Suprapubic skin (tissue), 3 donors: ENCODE data around the gene WIF1.

Experiments used
- POLR2A ChIP-seq, 2 donors: fragments of 450-650 bp; IDR thresholded peaks; one replicate each; pipeline ENCODE4 v1.6.1; 2017; ENCODE audit warnings: antibody characterized with exemption in 2 of 2, mild to moderate bottlenecking in 2 of 2, moderate library complexity in 2 of 2
- TF ChIP-seq, protein P1 (sequence below), 2 donors: fragments of 200-600 bp in 1 of 2; fragments of 450-650 bp in 1 of 2; sonication (generic) in 1 of 2; IDR thresholded peaks; one replicate each; pipeline ENCODE4 v1.5.1; 2016 to 2019; ENCODE audit warnings: antibody characterized with exemption in 2 of 2, mild to moderate bottlenecking in 1 of 2, moderate library complexity in 1 of 2

DNA sequence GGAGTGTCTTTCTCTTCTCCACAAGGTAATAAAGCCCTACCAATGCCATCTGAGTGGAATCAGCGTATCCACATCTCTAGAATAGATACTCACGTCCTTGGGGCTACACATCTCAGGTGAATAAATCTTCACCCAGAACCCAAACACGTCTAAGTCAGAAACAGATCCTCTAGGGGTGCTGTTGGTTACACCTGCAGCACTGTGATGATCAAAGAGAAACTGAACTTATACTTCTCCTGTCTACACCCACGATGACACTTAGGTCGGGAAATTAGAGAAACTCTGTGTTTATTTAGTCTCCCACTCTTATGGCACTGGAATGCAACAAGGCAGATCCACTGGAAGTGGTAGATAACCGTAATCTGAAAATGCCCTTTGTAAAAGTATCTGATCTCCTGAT lies 46.2 kb downstream of the WIF1 start:
- TF ChIP-seq, protein P1, sequence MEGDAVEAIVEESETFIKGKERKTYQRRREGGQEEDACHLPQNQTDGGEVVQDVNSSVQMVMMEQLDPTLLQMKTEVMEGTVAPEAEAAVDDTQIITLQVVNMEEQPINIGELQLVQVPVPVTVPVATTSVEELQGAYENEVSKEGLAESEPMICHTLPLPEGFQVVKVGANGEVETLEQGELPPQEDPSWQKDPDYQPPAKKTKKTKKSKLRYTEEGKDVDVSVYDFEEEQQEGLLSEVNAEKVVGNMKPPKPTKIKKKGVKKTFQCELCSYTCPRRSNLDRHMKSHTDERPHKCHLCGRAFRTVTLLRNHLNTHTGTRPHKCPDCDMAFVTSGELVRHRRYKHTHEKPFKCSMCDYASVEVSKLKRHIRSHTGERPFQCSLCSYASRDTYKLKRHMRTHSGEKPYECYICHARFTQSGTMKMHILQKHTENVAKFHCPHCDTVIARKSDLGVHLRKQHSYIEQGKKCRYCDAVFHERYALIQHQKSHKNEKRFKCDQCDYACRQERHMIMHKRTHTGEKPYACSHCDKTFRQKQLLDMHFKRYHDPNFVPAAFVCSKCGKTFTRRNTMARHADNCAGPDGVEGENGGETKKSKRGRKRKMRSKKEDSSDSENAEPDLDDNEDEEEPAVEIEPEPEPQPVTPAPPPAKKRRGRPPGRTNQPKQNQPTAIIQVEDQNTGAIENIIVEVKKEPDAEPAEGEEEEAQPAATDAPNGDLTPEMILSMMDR (IDR thresholded peaks at IDR 0.05) = no peak
- no peak for TF ChIP-seq POLR2A (IDR thresholded peaks at IDR 0.05)
